ENCODE results near the gene ITIH3. TPM values are rescaled to one million over a fixed set of nuclear protein-coding genes. Genes with fewer than 3 reads are reported as not detected.

Gene ITIH3
- total RNA-seq, 1 donor from 2014 or later, result not detected

DNA sequence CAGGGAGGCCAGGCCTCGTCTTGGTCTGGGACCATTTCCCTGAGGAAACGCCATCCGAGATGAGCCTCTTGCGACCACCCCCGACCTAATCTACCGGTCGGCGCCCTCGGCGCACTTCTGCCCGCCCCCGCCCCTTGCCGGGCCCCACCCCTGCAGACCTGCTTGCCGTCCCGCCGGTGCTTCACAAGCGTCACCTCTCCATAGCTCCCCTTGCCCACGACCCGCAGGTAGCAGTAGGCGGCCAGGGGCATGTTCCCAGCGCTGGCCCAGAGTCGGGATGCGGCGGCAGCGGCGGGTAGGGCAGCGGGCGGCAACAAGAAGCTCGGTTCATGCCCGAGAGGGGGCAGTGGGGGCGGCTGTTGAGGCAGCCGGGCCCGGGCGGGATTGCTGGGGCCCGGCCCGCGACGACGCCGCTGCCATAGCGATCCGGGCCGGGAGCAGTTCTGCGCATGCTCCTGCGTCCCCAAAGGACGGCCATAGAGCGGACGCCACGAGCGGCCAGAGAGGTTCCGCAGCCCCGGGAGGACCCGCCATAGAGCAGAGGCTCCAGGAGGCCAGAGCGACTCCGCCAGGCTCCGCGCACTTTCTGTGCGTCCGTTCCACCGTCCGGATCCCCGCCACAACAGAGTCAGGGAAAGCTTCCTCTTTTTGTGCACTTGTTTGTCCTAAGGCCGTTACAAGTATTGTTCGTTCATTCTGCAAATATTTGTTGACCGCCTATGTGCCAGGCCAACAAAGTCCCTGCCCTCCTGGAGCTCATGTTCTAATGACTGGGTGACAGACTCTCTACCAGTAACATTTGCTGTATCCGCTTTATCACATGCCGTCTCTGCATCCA is 23.9 kb upstream of the ITIH3 start, which contains the start of gene NEK4:
TSS of gene NEK4 (minus strand) at position 445 of the 838 bp plus-strand sequence. CDS start at position 251, 194 bp downstream.
- H3K4me3 ChIP-seq (ENCODE audit: low read depth, low read length), result peak within 1 kb of the TSS; percentile 85
- peak; percentile 7 for DNase-seq (ENCODE audit: low read depth)
- TF ChIP-seq, protein P1, sequence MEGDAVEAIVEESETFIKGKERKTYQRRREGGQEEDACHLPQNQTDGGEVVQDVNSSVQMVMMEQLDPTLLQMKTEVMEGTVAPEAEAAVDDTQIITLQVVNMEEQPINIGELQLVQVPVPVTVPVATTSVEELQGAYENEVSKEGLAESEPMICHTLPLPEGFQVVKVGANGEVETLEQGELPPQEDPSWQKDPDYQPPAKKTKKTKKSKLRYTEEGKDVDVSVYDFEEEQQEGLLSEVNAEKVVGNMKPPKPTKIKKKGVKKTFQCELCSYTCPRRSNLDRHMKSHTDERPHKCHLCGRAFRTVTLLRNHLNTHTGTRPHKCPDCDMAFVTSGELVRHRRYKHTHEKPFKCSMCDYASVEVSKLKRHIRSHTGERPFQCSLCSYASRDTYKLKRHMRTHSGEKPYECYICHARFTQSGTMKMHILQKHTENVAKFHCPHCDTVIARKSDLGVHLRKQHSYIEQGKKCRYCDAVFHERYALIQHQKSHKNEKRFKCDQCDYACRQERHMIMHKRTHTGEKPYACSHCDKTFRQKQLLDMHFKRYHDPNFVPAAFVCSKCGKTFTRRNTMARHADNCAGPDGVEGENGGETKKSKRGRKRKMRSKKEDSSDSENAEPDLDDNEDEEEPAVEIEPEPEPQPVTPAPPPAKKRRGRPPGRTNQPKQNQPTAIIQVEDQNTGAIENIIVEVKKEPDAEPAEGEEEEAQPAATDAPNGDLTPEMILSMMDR (conservative IDR thresholded peaks at IDR 0.05; ENCODE audit: low read depth, low read length), result no peak

GRCh38 chr3:52771334-52771681 is 23.3 kb upstream of the ITIH3 start:
- TF ChIP-seq, protein P1 (conservative IDR thresholded peaks at IDR 0.05; ENCODE audit: low read depth, low read length), result no peak
- H3K4me3 ChIP-seq (ENCODE audit: low read depth, low read length), result peak overlapping the region; percentile 85
- DNase-seq (ENCODE audit: low read depth), result no peak

GRCh38 chr3:52771702-52772101 is 22.9 kb upstream of the ITIH3 start:
- peak overlapping the region; percentile 85 for H3K4me3 ChIP-seq (ENCODE audit: low read depth, low read length)
- no peak for DNase-seq (ENCODE audit: low read depth)
- TF ChIP-seq, protein P1 (conservative IDR thresholded peaks at IDR 0.05; ENCODE audit: low read depth, low read length), result no peak

- no peak for DNase-seq (ENCODE audit: low read depth)
- H3K4me3 ChIP-seq (ENCODE audit: low read depth, low read length), result no peak overlapping the region
- TF ChIP-seq, protein P1 (conservative IDR thresholded peaks at IDR 0.05; ENCODE audit: low read depth, low read length), result no peak
Observed at GRCh38 chr3:52773361-52774065, 21.1 kb upstream of the ITIH3 start.

GRCh38 chr3:52774066-52774713 is 20.4 kb upstream of the ITIH3 start:
- DNase-seq (ENCODE audit: low read depth), result no peak
- TF ChIP-seq, protein P1 (conservative IDR thresholded peaks at IDR 0.05; ENCODE audit: low read depth, low read length), result no peak
- H3K4me3 ChIP-seq (ENCODE audit: low read depth, low read length), result no peak overlapping the region

GRCh38 chr3:52774901-52775864 is 19.4 kb upstream of the ITIH3 start:
- TF ChIP-seq, protein P1 (conservative IDR thresholded peaks at IDR 0.05; ENCODE audit: low read depth, low read length), result no peak
- no peak overlapping the region for H3K4me3 ChIP-seq (ENCODE audit: low read depth, low read length)
- DNase-seq (ENCODE audit: low read depth), result no peak
